Stimulated activated naive CD4-positive, alpha-beta T cell (primary cell): Measurements from ENCODE around the gene OR11G2.
"Not testable (repeated sequence)": the region's sequence is repeated elsewhere in the genome, so short reads cannot be mapped to it uniquely, and the experiment has no call there.

ENCODE experiments used
- DNase-seq, 6 experiments: peaks; one replicate each; lab custom pipeline; 2025; lab: John Stamatoyannopoulos, UW

Gene OR11G2, protein sequence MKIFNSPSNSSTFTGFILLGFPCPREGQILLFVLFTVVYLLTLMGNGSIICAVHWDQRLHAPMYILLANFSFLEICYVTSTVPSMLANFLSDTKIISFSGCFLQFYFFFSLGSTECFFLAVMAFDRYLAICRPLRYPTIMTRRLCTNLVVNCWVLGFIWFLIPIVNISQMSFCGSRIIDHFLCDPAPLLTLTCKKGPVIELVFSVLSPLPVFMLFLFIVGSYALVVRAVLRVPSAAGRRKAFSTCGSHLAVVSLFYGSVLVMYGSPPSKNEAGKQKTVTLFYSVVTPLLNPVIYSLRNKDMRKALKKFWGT

DNA sequence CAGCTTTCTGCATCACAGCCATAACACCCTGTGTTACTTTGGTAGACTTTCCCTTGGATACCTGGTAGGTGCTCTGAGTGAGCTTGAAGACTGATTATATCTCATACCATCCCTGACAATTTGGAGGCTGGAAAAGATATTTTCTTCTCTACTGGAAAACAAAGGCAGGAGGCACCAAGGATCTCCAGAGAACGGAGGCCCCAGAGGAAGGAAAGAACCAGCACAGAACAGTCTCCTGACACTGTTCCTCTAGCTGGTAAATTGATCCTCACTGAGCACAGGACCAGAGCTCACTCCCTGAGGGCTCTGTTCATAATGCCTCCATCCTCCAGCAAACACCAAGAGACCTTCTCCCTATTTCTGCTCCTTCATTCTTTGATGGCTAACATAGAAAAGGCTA lies at the start of gene OR11G2:
Gene OR11G2, plus strand, starts transcription at position 301 of the 400 bp plus-strand sequence. CDS start 6,542 bp downstream, outside the sequence.
- DNase-seq = no peak

DNA sequence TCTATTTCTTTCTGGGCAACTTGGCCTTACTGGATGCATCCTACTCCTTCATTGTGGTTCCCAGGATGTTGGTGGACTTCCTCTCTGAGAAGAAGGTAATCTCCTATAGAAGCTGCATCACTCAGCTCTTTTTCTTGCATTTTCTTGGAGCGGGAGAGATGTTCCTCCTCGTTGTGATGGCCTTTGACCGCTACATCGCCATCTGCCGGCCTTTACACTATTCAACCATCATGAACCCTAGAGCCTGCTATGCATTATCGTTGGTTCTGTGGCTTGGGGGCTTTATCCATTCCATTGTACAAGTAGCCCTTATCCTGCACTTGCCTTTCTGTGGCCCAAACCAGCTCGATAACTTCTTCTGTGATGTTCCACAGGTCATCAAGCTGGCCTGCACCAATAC lies 46.8 kb upstream of the OR11G2 start:
- no peak for DNase-seq

DNA sequence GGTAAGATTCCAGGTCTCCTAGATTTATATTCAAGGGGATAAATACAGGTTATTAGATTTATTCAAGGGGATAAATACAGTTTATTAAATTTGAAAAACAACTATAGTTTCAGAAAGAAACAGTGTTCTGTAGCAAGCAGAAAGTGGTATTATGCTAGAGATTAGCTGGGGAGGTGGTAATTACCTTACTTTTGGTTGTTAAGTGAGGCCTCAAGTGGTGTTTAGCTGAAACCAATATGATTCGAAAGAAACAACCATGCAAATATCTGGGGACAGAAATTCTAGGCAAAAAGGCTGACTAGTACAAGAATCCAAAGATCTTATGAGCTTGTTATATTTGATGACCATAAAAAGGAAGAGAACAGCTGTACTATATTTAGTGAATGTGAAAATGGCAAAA lies 45.9 kb upstream of the OR11G2 start:
- DNase-seq = no peak

DNA sequence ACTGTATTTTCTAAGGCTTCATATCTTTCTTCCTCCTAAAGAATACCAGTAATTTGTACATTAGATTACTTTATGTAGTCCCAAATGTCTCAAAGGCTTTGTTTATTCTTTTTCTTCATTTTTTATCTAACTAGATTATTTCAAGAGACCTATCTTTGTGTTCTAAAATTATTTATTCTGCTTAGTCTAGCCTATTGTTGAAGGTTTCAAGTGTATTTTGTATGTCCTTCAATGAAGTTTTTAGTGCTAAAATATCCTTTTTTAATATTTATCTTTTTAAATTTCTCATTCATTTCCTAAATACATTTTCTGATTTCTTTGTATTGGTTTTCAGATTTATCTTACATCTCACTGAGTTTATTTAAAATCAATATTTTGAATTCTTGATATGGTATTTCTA lies 26.2 kb upstream of the OR11G2 start:
- no peak for DNase-seq

DNA sequence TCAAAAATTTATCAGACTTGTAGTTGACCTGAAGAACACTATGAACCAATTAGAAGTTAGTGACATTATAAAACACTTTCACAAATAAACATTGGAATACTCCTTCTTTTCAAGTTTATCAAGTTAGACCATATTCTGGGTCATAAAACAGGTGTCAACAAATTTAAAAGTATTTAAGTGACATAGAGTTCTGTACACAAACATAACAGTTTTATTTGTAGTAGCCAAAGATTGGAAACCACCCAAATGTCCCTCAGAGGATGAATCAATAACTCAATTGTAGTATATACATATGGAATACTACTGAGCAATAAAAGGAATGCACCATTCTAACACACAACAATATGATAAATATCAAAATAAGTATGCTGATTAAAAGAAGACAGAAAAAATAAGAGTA lies 23.6 kb upstream of the OR11G2 start:
- DNase-seq = no peak

DNA sequence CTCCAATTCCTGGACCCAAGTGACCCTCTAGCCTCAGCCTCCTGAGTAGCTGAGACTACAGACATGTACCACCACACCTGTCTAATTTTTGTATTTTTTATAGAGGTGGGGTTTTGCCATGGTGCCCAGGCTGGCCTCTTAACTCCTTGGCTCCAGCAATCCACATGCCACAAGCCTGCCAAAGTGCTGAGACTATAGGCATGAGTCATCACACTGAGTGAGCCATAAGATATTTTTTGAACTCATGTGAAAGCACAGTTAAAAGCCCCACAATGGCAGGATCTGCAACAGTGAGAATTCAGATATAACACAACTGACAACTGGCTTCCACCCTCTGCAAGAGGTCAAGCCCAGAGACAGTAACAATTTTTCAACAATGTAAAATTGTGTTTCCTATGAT lies 20.8 kb upstream of the OR11G2 start:
- not testable (repeated sequence) for DNase-seq

DNA sequence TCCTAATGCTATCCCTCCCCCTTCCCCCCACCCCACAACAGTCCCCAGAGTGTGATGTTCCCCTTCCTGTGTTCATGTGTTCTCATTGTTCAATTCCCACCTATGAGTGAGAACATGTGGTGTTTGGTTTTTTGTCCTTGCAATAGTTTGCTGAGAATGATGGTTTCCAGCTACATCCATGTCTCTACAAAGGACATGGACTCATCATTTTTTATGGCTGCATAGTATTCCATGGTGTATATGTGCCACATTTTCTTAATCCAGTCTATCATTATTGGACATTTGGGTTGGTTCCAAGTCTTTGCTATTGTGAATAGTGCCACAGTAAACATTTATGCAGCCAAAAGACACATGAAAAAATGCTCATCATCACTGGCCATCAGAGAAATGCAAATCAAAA lies 16.5 kb upstream of the OR11G2 start:
- not testable (repeated sequence) for DNase-seq

DNA sequence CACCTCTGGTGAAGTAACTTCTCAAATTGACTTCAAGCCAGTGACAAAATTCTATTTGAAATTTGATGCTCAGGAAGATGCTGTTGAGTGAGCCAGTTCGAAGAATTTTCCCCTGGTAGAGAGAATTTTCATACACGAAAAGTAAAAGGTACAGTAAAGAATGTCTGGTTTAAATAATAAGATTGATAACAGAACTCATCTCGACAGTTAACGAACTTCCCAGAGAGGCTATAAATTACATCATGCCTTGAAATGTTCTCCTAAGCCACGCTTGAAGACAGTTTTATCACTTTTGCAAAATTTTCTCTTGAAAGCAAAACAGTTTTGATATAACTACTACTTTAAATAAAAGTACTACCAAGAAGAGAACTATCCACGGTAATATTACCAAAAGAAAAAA lies 14.4 kb upstream of the OR11G2 start:
- no peak for DNase-seq

DNA sequence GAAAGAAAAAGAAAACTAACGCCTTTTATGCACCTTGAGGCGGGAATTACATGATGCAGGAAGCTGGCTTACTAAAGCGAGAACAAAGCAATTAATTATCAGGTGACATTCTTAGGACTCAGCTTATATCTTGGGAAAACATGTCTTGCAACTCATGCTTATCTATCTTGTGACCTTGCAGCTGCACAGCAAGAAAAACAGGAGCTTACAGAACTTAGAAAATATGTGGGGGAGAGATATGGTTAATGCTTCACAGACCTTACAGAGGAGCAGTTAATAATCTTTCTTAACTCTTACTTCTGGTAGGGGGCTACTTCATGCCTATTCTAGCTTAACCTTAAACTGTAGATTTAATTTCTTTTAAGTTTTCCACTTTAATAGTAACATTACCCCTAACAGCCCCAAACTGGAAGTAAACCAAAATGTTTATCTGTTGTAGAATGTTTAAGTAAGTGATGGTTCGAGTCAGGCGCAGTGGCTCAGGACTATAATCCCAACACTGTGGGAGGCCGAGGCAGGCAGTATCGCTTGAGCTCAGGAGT lies 13.2 kb upstream of the OR11G2 start:
- no peak for DNase-seq

DNA sequence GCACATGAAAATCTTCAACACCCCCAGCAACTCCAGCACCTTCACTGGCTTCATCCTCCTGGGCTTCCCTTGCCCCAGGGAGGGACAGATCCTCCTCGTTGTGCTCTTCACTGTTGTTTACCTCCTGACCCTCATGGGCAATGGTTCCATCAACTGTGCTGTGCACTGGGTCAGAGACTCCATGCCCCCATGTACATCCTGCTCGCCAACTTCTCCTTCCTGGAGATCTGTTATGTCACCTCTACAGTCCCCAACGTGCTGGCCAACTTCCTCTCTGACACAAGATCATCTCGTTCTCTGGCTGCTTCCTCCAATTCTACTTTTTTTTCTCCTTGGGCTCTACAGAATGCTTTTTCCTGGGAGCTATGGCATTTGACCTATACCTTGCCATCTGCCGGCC lies 11.5 kb upstream of the OR11G2 start:
- no peak for DNase-seq

DNA sequence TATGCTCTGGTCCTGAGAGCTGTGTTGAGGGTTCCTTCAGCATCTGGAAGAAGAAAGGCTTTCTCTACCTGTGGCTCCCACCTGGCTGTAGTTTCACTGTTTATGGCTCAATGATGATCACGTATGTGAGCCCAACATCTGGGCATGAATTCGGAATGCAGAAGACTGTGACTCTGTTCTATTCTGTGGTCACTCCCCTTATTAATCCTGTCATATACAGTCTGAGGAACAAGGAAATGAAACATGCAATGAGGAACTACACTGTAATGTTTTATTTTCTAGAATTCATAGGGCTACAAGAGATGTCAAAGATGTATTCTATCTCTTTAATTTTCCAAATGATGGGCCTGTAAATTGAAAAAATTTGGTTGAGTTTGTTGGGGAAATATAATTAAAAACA lies 10.8 kb upstream of the OR11G2 start:
- no peak for DNase-seq

DNA sequence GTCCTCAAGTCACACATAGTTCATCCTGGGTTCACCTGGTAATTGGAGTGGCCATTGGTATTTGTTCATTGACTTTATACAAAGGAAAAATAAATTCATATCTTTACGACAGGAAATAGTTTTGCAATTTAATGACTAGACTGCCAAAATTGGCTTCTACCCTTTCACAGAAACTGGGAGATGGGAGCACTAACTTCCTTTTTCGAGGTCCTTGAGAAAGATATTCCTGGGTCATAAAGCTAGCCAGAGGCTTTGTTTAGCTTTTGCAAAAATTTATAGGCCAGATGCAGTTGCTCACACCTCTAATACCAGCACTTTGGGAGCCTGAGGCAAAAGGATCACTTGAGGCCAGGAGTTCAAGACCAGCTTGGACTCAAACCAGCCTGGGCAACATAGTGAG lies 10.2 kb upstream of the OR11G2 start:
- no peak for DNase-seq

DNA sequence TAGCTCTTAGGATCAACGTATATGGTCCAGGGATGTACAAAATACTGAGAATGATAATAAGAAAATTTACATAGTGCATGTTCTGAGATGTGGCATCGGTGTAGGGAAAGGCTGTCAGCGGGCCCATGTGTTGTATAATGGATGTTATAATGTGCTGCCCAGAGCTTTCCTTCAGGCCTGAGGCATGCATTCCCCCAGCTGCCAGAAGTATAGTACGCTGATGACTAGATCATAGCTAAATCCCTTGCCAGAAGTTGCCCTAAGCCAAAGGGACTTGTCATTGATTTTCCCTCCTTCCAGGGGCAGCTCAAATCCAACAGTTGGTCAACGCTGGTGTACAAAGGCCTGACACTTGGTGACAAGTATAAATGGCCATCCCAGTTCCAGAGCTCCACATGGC lies 6.5 kb upstream of the OR11G2 start:
- no peak for DNase-seq

DNA sequence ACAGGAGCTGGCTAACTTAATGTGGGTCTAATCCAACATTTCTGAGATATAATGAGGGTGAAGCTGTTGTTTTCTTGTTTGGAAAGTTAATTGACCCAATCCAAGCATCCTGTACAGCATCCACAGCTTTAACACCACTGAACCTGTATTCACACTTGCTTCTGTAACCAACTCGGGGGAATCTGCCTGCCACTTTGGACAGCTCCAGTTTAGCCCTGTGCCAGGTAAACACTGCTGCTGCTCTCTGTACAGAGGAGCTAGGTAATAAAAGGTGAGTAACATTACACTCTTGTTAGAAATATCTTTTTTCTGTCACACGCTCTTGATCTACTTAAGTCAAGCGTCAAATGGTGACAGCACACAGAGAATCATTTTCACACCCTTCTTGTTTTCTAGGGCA lies 700 bp downstream of the OR11G2 start:
- DNase-seq = no peak

DNA sequence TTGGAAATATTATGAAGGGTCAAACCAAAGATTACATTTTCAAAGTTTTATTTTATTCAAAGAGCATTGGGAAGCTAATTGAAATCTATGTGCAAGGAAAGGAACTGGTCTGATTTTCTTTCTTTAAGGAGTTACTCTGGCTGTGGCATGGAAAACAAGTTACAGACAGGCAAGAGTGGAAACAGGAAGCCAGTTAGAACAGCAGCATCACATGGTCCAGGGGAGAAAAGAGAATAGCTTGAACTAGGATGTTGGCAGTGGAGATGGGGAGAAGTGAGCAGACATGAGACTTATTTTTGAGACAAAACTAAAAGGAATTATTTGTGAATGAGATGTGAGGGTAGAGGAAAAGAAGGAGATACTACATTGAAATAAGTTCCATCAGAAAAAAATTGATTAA lies 3.4 kb downstream of the OR11G2 start:
- no peak for DNase-seq

DNA sequence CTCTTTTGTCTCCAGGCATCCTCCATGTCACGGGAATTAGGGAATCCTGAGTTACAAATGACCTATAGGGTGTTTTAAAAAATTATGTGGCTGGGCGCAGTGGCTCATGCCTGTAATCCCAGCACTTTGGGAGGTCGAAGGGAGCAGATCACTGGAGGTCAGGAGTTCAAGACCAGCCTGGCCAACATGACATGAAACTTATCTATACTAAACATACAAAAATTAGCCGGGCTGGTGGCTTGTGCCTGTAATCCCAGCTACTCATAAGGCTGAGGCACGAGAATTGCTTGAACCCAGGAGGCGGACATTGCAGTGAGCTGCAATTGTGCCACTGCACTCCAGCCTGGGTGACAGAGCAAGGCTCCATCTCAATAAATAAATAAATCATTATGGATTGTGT lies 4.5 kb downstream of the OR11G2 start:
- not testable (repeated sequence) for DNase-seq

DNA sequence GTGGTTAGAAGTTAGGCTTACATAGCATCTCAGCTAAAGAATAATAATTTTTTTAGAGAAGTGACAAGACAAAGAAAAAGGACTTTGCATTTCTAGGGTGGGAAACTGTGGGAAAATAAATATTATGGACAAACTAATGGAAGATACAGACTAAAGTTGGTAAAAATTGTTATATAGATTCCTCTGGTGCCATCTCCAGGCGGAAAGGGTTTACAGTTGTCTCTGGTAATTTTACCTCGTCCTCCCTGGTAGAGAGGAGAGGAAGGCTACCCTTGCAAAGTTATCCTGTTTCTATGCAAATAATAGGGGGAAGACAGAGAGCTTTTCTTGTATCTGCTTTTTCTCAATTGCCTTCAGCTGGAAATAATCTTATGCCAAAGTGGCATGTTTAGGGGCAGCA lies 5.2 kb downstream of the OR11G2 start:
- peak in 1 of 6 experiments; percentile 0 for DNase-seq

DNA sequence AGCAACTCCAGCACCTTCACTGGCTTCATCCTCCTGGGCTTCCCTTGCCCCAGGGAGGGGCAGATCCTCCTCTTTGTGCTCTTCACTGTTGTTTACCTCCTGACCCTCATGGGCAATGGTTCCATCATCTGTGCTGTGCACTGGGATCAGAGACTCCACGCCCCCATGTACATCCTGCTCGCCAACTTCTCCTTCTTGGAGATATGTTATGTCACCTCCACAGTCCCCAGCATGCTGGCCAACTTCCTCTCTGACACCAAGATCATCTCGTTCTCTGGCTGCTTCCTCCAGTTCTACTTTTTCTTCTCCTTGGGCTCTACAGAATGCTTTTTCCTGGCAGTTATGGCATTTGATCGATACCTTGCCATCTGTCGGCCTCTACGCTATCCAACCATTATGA lies 6.8 kb downstream of the OR11G2 start:
- DNase-seq = no peak

DNA sequence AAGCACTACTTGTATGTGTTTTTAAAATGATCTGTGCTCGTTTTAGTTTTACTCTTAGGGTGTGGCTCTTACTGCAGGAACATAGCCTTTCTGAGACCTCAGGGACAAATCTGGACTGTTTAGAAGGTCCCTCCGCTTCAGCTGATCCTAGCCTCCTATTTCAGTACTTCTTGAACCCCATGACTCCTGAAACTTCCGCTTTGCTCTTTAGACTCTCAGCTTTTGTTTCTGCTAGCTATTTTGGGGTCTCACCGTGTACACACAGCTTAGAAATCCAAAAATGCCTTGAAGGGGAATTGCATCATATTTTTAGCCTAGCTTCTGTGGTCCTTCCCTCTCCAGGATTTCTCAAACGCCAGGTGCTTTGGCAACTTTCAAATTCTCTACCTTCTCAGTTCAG lies 8.3 kb downstream of the OR11G2 start:
- DNase-seq = no peak

DNA sequence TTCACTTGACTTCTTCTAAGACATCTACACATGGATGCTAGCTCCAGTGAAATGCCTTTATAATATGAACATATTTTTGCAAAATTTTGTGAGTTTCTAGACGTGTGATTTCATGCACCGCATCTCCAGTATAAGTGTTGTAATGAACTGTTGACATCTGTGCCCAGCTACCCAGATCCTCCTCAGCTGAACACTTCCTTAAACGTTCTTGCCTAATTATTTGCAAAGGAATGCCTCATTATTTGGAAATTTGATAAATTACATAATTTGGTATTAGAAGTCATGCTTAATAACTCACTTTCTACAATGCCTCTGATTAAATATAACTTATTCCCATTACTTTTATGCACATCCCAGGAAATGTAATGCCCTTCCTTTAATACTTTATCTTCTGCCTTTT lies 14.0 kb downstream of the OR11G2 start:
- DNase-seq = no peak

DNA sequence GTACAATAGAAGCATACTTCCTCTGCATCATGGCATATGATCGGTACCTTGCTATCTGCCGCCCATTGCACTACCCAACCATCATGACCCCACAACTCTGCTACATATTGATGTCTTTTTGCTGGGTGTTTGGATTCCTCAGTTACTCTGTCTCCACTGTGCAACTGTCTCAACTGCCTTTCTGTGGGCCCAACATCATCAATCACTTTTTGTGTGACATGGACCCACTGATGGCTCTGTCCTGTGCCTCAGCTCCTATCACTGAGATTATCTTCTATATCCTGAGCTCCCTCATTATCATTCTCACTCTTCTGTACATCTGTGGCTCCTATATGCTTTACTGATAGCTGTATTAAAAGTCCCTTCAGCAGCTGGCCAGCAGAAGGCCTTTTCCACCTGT lies 18.9 kb downstream of the OR11G2 start:
- DNase-seq = no peak

DNA sequence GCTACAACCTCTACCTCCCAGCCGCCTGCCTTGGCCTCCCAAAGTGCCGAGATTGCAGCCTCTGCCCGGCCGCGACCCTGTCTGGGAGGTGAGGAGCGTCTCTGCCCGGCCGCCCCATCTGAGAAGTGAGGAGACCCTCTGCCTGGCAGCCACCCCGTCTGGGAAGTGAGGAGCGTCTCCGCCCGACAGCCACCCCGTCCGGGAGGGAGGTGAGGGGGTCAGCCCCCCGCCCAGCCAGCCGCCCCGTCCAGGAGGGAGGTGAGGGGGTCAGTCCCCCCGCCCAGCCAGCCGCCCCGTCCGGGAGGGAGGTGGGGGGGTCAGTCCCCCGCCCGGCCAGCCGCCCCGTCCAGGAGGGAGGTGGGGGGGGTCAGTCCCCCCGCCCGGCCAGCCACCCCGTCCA lies 21.7 kb downstream of the OR11G2 start:
- DNase-seq = not testable (repeated sequence)

DNA sequence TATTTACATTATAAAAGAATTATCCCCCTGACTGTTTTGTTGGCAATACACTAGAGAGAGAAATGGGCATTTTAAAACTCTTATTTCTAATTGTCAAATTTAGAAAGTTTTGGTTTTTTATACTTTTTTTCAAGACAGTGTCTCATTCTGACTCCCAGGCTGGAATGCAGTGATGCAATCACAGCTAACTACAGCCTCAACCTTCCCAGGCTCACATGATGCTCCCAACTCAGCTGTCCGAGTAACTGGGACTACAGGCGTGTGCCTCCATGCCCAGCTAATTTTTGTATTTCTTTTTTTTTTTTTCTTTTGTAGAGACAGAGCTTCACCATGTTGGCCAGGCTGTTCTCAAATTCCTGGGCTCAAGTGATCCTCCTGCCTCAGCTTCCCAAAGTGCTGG lies 24.5 kb downstream of the OR11G2 start:
- no peak for DNase-seq

DNA sequence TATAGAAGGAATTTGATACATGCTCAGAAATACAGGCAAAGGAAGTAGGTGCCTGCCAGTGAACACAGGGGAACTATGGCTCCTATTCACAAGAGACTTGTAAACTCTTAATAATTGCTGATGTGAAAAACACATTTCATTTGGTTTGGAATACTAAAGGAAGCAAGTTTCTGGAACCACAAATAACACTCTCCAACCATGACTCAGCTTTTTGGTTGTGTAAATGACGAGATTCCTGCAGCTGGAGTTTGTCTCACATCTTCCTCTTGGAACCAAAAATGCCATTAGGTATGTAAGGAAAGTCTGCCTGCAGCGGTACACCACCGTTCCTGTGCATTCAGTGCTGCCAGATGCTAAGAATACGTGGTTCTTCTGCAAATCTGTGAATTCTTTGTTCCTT lies 28.3 kb downstream of the OR11G2 start:
- DNase-seq = no peak
